ENCODE data around the gene ASB3.

GRCh38 chr2:53636109-53636508 lies 150.6 kb downstream of the ASB3 start:
- TF ChIP-seq CTCF (IDR thresholded peaks at IDR 0.05; ENCODE audit: low read depth, low read length, missing input control) (no peak), TAF1 (conservative IDR thresholded peaks at IDR 0.05) (no peak), HNF4A (conservative IDR thresholded peaks at IDR 0.05) (no peak), EGR1 (IDR thresholded peaks at IDR 0.05; ENCODE audit: low read depth in 2 of 2) (no peak), REST (IDR thresholded peaks at IDR 0.05) (no peak), ATF3 (IDR thresholded peaks at IDR 0.05) (no peak), SP1 (IDR thresholded peaks at IDR 0.05) (no peak), MAX (IDR thresholded peaks at IDR 0.05) (no peak), JUND (IDR thresholded peaks at IDR 0.05) (no peak), FOXA1 (IDR thresholded peaks at IDR 0.05) (no peak)
